K562 (cell line): Measurements from ENCODE around the gene CDR2L.

Experiments used
- DPF2 ChIP-seq: fragments of 450-650 bp; IDR thresholded peaks from 2 replicates; pipeline ENCODE4 v1.6.1; 2016
- EGR1 ChIP-seq: fragments of 450-650 bp; conservative IDR thresholded peaks from 2 replicates; pipeline ENCODE4 v1.6.1; 2017; ENCODE audit warnings: mild to moderate bottlenecking
- HDAC6 ChIP-seq: IDR thresholded peaks from 2 replicates; pipeline ENCODE4 v1.6.1; 2012; ENCODE audit warnings: low read depth, mild to moderate bottlenecking, control low read depth, inconsistent platforms, low read length, moderate library complexity
- MAFK ChIP-seq: IDR thresholded peaks from 2 replicates; pipeline ENCODE4 v1.6.1; 2011; ENCODE audit warnings: low read length, improper control_type of control experiment
- POLR2A ChIP-seq: fragments of 450-650 bp; conservative IDR thresholded peaks from 2 replicates; pipeline ENCODE4 v1.6.1; 2016
- PTBP1 ChIP-seq: fragments of 200-400 bp; formaldehyde crosslinking; IDR thresholded peaks from 2 replicates; pipeline ENCODE4 v1.6.1; 2017; ENCODE audit warnings: low read depth, low read length
- SIN3A ChIP-seq, 2 experiments: fragments of 150-350 bp in 1 of 2; IDR thresholded peaks; 2 replicates each; pipeline ENCODE4 v1.6.1; 2011 to 2016; ENCODE audit warnings: borderline replicate concordance in 2 of 2, low read depth in 2 of 2, low read length in 2 of 2, mild to moderate bottlenecking in 2 of 2, moderate library complexity in 2 of 2; ENCODE audit not compliant: control insufficient read depth in 1 of 2
- ZNF121 ChIP-seq: sonication (generic); formaldehyde crosslinking; conservative IDR thresholded peaks from 2 replicates; pipeline ENCODE4 v1.8.0; 2022; ENCODE audit warnings: missing genetic modification reagents
- ZNF274 ChIP-seq: IDR thresholded peaks from 2 replicates; pipeline ENCODE4 v1.6.1; 2011; ENCODE audit warnings: low read depth, mild to moderate bottlenecking, low read length, moderate library complexity, borderline replicate concordance
- TF ChIP-seq, protein P1 (sequence below), 3 experiments: fragments of 200-800 bp in 1 of 3; fragments of 250-450 bp in 1 of 3; fragments of 450-650 bp in 1 of 3; sonication (Bioruptor Pico) in 1 of 3; sonication (Bioruptor generic) in 1 of 3; formaldehyde crosslinking in 1 of 3; IDR thresholded peaks; 2 replicates each; pipeline versions ENCODE4 v1.6.1 to v1.8.0; 2016 to 2022; ENCODE audit warnings: mild to moderate bottlenecking in 2 of 3, missing genetic modification characterization in 2 of 3, missing compliant biosample characterization in 1 of 3, moderate library complexity in 1 of 3

DNA sequence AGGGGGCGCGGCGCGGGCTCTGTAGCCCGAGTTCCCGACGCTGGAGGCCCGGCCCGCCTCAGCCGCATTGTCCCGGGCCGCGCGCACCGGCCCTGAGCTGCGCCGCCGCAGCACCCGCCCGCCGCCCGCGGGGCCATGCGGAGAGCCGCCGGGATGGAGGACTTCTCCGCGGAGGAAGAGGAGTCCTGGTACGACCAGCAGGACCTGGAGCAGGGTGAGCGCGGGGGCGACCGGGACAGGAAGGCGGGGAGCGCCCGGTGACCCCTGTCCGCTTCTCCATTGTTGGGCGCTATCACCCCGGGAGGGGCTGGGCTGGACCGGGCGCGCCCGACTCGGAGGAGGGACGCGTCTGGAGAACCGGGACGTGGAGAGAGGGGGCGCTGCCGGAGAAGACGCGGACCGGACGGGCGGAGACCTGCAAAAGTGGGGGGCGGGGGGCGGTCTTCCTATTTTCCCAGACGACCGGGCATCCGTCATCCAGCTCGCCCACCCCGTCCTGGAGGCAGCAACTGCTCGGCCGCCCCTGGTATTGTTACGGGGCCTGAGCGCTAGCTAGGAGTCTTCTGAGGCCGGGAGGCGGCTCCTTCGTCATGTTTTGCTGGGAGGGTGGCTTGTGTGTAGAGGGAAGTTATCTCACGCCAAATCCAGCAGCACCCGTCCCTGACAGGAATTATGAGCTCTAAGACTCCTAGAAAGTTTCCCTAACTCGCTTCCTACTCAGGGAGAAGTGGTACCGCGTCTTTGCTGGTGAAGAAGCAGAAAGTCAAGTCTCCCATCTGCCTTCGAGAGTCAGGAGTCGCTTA lies 678 bp downstream of the CDR2L start:
- no peak for TF ChIP-seq ZNF121 (CRISPR knock-in tag)
- TF ChIP-seq MAFK = no peak
- peak in 1 of 2 experiments; percentile 5; a peak in 1 of 4 replicates for TF ChIP-seq SIN3A (IDR thresholded peaks at IDR 0.05; ENCODE audit: borderline replicate concordance in 2 of 2, control insufficient read depth in 1 of 2, low read depth in 2 of 2, low read length in 2 of 2)
- no peak for TF ChIP-seq DPF2
- TF ChIP-seq HDAC6 = no peak
- TF ChIP-seq PTBP1 = no peak
- TF ChIP-seq, protein P1, sequence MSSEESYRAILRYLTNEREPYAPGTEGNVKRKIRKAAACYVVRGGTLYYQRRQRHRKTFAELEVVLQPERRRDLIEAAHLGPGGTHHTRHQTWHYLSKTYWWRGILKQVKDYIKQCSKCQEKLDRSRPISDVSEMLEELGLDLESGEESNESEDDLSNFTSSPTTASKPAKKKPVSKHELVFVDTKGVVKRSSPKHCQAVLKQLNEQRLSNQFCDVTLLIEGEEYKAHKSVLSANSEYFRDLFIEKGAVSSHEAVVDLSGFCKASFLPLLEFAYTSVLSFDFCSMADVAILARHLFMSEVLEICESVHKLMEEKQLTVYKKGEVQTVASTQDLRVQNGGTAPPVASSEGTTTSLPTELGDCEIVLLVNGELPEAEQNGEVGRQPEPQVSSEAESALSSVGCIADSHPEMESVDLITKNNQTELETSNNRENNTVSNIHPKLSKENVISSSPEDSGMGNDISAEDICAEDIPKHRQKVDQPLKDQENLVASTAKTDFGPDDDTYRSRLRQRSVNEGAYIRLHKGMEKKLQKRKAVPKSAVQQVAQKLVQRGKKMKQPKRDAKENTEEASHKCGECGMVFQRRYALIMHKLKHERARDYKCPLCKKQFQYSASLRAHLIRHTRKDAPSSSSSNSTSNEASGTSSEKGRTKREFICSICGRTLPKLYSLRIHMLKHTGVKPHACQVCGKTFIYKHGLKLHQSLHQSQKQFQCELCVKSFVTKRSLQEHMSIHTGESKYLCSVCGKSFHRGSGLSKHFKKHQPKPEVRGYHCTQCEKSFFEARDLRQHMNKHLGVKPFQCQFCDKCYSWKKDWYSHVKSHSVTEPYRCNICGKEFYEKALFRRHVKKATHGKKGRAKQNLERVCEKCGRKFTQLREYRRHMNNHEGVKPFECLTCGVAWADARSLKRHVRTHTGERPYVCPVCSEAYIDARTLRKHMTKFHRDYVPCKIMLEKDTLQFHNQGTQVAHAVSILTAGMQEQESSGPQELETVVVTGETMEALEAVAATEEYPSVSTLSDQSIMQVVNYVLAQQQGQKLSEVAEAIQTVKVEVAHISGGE (CRISPR knock-in tag; IDR thresholded peaks at IDR 0.05) = no peak; a peak in 1 of 6 replicates
- TF ChIP-seq EGR1 = no peak; the same call in 1 of the 2 replicates
- no peak for TF ChIP-seq ZNF274
- 0 out of 2 replicates have a peak, but pooled peaks have one; percentile 2 for TF ChIP-seq POLR2A
